GM06990 (cell line): ENCODE measurements around the gene SLC38A11.
"Not testable (repeated sequence)": the region's sequence is repeated elsewhere in the genome, so short reads cannot be mapped to it uniquely, and the experiment has no call there.

Experiments
- DNase-seq: peaks from one replicate; pipeline ENCODE4 v3.0.0-alpha.2; 2011; ENCODE audit not compliant: insufficient read length; ENCODE audit errors: extremely low read depth
- H3K27me3 ChIP-seq: replicated peaks from 2 replicates; pipeline ENCODE4 v1.6.0; 2011; ENCODE audit warnings: low read length; ENCODE audit not compliant: control insufficient read depth, insufficient read depth
- H3K36me3 ChIP-seq: 2 replicates; pipeline ENCODE4 v1.5.1; 2011; ENCODE audit warnings: low read length; ENCODE audit not compliant: control insufficient read depth, insufficient read depth
- H3K4me3 ChIP-seq: replicated peaks from 2 replicates; pipeline ENCODE4 v1.5.1; 2011; ENCODE audit warnings: low read depth, mild to moderate bottlenecking, control low read depth, low read length
- CTCF ChIP-seq: IDR thresholded peaks from 2 replicates; pipeline ENCODE4 v1.5.1; 2011; ENCODE audit warnings: low read length, control low read depth, mild to moderate bottlenecking, inconsistent platforms; ENCODE audit not compliant: insufficient read depth, poor library complexity, severe bottlenecking

Gene SLC38A11

GRCh38 chr2:164868563-164869419, 86.5 kb downstream of the SLC38A11 start:
- TF ChIP-seq CTCF, result no peak
- no peaks in the 10 kb centered on the region for H3K27me3 ChIP-seq
- DNase-seq, result no peak
- no peaks in the 10 kb centered on the region for H3K36me3 ChIP-seq
- H3K4me3 ChIP-seq, result no peak overlapping the region

DNA sequence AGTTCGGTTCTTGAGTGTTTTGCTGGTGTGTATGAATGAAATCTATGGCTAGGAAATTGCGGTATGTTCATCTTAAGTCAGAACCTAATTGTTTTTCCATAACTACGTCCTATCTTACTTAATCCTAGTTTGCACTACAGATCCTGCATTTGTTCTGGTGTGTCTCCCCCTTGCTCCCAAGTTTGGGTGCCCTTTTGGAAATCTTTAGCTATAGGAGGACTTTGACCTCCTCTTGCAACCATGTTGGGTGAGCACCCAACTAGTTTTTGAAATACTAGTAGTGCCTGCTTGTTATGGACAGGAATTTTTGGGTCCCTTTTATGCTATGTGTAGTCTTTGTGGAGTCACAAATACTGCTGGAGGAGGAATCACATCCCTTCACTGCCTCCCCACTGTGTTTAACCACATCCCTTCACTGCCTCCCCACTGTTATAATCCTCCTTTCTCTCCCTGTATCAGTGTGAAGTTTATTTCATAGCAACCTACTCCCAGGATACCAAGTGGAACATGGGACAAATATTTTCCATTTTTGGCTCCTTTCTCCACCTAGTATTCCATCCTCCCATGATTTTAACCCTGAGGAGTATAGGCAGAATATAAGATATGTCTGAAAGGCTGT, 87.4 kb downstream of the SLC38A11 start:
- Histone ChIP-seq H3K36me3 (no peaks in the 10 kb centered on the region), H3K4me3 (no peak overlapping the region), H3K27me3 (no peaks in the 10 kb centered on the region)
- DNase-seq, result no peak
- TF ChIP-seq CTCF, result no peak

GRCh38 chr2:164866381-164866780, 88.9 kb downstream of the SLC38A11 start:
- not testable (repeated sequence) for DNase-seq, H3K27me3 ChIP-seq, H3K36me3 ChIP-seq, H3K4me3 ChIP-seq

DNA sequence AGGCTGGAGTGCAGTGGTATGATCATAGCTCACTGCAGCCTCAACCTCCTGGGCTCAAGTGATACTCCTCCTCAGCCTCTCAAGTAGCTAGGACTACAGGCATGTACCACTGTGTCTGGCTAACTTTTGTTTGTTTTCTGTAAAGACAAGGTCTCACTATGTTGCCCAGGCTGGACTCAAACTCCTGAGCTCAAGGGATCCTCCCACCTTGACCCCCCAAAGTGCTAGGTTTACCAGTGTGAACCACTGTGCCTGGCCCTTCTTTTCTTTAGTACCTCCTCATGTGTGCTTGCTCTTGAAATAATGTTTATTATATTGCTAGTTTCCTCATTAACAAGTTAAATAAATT, 94.7 kb downstream of the SLC38A11 start:
- TF ChIP-seq CTCF, result no peak
- DNase-seq, result no peak
- no peaks in the 10 kb centered on the region for H3K36me3 ChIP-seq
- H3K27me3 ChIP-seq, result no peaks in the 10 kb centered on the region; the same call in 1 of the 2 replicates
- H3K4me3 ChIP-seq, result no peak overlapping the region

DNA sequence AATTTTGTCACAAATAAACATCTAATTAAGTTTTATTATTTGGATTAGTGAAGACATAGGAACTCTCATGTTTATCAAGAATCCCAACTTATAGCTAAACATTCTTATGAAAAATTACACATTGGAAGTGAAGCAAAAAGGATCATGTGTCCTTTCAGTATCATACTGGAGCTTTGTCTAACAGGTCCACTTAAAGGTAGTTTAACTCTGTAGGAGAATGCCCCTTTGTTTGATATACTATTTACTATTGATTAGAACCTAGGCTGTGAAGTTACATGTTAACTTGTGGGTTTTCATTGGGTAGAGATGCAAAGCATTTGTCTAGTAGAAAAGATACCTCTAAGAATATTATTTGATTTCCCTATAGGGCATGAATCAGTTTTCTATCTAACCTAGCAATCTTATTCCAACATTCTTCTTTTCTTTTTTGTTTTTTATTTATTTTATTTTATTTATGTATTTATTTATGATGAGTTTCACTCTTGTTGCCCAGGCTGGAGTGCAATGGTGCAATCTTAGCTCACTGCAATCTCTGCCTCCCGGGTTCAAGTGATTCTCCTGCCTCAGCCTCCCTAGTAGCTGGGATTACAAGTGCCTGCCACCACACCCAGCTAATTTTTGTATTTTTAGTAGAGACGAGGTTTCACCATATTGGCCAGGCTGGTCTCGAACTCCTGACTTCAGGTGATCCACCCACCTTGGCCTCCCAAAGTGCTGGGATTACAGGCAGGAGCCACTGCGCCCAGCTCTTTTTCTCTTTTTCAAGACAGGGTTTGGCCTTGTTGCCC, 95.2 kb downstream of the SLC38A11 start:
- not testable (repeated sequence) for H3K36me3 ChIP-seq, DNase-seq, H3K27me3 ChIP-seq, H3K4me3 ChIP-seq

DNA sequence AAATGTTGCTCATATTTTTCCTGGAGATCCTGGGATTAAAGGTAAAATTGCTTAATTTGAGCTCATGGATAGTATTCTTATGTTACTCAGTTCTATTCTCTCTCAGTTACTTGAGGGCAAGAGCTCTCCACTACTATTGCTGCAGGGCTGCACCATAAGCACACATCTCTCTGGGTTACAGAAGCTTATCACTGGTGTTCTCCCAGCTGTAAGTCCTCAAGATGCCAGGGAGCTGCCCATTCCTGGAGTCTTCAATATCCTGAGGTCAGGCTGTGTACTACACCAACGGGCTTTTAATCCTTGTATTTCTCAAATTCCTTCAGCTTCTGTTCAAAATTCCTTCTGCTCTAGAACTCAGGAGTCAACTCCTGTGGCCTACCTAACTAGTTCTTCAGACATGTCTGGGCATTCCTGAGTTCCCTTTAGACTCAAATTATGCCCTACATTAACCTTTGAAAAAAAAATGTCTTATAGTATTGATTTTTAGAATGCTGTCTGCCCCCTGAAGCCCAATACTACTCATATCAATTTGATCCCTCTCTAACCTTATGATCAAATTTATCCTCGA, 96.0 kb downstream of the SLC38A11 start:
- no peak overlapping the region for H3K4me3 ChIP-seq
- DNase-seq, result no peak
- H3K27me3 ChIP-seq, result no peaks in the 10 kb centered on the region; the same call in 1 of the 2 replicates
- TF ChIP-seq CTCF, result no peak
- no peaks in the 10 kb centered on the region for H3K36me3 ChIP-seq
